ENCODE data around the gene MYL3.
"Not testable (repeated sequence)": the region's sequence is repeated elsewhere in the genome, so short reads cannot be mapped to it uniquely, and the experiment has no call there.

MYL3 gene

DNA sequence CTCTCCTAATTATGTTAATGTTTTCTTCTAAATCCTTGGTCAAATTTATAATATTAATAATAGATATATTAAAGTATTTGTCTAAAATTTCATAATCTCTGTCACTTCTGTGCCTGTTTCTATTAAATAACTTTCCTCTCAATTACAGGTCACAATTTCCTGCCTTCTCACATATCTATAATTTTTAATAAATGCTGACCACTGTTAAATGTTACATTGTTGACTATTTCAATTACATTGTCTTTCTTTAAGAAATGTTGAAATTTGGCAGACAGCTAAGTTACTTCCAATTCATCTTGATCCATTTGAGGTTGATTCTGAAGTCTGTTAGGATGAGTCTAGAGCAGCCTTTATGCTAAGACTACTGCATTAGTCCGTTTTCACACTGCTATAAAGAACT, 41.7 kb downstream of the MYL3 start:
- no peak for DNase-seq

DNA sequence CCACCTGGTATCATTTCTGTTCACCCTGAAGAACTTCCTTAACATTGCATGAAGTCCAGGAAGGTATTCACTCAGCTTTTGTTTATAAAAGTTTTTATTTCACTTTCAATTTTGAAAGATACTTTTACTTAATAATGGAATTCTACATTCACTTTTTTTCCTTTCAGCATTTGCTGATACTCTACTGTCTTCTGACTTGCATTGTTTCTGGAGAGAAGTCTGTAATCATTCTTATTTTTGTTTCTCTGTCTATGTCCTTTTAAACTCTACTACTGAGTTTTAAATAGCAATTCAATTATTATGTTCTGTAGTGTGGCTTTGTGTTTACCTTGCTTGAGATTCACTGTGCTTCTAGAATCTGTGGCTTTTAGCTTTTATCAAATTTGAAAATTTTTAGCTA, 42.4 kb downstream of the MYL3 start:
- DNase-seq, result no peak

DNA sequence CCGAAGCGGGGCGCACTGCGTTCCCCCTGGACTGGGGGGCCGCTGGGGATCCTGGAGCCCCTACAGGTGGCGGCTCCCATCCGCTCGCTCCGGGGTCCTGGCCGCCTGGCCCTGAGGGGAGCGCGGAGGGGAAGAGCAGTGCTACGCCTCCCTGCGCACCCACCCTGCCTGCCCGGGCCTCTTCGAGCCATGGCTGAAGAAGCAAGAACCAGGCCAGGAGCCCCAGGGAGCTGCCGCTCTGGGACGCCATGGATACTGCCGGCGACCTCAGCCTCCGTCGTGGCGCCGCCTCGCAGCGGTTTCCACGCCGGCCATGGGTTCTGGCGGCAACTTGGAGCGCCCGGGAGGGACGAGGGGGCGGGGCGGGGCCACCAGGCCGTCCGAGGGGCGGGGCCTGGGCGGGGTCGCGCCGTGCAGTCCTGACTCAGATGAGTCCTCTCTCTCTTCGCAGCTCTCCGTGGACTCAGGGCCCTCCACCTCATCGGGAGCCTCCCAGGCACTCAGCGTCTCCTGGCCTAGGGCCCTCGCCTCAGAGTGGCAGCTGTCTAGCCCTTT, 50.9 kb downstream of the MYL3 start:
- peak; percentile 83 for DNase-seq

DNA sequence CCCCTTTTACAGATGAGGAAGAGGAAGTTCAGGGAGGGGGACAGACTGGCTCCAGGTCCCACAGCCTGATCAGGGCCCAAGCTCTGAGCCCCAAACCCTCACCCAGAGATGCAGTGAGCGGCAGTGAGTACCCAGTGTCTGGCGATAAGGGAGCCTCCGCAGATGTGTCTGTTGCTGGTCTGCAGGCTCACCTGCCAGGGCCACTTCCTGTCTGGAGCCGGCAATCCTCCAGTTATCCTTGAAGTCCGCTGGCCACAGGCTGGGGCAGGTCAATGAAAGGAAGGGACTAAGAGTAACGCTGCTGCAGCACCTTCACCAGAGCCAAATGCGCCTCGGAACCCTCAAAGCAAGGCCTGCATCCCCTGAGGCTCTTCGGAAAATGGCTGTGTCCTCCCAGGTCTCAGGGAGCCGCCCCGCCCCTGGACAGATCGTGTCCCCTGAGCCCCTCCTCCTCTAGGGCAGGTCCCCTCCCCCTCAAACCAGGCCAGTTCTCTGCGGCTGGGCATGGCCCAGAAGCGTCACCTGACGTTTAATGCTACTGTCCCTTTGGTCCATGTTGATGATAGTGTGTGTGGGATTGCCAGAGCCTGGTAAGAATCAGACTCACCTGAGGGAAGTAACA, 51.5 kb downstream of the MYL3 start:
- DNase-seq, result peak; percentile 80

DNA sequence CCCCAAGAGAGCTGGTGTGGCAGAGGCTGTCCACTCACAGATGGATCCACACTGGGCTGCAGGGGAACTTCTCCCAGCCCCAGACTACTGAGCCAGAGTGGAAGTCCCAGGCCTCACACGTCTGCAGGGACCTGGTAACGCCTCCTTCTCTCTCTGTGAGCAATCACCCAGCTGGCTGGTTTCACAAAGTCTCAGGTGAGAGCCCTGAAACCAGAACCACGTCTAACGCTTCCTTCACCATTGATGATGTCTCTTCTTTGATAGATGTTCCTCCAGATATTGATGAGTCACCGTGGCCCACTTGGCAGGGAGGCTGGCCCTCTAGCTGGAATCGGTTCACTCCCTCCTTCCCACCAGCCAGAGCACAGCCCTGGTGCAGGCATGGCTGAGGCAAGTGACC, 54.5 kb downstream of the MYL3 start:
- not testable (repeated sequence) for DNase-seq
